Measurements from ENCODE around the gene FBXO31. TPM values are rescaled to one million over a fixed set of nuclear protein-coding genes. Genes with fewer than 3 reads are reported as not detected.
"Not testable (repeated sequence)": the region's sequence is repeated elsewhere in the genome, so short reads cannot be mapped to it uniquely, and the experiment has no call there.

The FBXO31 gene
- total and polyA plus RNA-seq, 12 donors = 19.2 to 106 (median 65.9) TPM

DNA sequence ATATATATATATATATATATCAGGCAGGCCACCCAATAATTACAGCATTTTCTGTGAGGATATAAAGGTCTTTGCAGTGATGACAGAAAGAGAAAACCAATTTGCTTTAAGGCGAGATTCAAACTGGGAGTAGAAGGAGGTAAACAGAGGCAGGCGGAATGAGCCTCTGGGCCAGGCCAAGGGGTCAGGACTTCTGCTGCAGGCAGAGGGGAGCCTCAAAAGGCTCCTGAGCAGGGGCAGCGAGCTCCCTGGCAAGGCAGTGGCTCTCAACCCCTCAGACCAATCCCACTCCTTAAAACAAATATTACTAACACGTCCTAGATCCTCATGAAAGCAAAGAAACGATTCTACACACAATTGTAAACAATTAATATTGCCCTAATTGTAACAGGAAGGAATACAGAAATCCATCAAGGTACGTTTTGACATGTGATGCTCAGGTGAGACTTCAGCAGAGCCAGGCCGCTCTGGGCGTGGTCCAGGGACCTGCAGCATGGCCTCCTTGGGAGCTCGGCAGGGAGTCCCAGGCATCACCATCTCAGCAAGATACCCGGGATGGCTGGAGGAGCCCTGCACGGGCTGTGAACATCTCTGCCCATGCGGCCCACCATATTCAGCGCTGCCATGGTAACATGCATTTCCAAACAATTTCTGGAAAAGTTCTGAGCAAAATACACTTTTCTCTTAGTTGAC lies 18.4 kb downstream of the FBXO31 start:
- Histone ChIP-seq H3K4me1 (replicated peaks in 1 of 2) (peaks cover 23 to 58% of the 10 kb centered on the region in 2 donors), H3K36me3 (replicated peaks in 1 of 2) (peaks cover 0 to 13% of the 10 kb centered on the region in 2 donors), H3K27ac (peak overlapping the region in 1 of 5 donors; percentile 92), H3K4me3 (no peak overlapping the region), H3K27me3 (no peaks in the 10 kb centered on the region), H3K9me3 (replicated peaks in 1 of 3) (no peaks in the 10 kb centered on the region)
- WGBS, 4 donors = 85 to 92% (median 90%) methylated on average over 11 to 13 of the region's 13 CpGs
- DNase-seq = no peak
- no peak for TF ChIP-seq POLR2A (IDR thresholded peaks at IDR 0.05)
- TF ChIP-seq, protein P1, sequence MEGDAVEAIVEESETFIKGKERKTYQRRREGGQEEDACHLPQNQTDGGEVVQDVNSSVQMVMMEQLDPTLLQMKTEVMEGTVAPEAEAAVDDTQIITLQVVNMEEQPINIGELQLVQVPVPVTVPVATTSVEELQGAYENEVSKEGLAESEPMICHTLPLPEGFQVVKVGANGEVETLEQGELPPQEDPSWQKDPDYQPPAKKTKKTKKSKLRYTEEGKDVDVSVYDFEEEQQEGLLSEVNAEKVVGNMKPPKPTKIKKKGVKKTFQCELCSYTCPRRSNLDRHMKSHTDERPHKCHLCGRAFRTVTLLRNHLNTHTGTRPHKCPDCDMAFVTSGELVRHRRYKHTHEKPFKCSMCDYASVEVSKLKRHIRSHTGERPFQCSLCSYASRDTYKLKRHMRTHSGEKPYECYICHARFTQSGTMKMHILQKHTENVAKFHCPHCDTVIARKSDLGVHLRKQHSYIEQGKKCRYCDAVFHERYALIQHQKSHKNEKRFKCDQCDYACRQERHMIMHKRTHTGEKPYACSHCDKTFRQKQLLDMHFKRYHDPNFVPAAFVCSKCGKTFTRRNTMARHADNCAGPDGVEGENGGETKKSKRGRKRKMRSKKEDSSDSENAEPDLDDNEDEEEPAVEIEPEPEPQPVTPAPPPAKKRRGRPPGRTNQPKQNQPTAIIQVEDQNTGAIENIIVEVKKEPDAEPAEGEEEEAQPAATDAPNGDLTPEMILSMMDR (IDR thresholded peaks at IDR 0.05) = no peak
- intact Hi-C loops (cut with DNase I) = no loop called here

DNA sequence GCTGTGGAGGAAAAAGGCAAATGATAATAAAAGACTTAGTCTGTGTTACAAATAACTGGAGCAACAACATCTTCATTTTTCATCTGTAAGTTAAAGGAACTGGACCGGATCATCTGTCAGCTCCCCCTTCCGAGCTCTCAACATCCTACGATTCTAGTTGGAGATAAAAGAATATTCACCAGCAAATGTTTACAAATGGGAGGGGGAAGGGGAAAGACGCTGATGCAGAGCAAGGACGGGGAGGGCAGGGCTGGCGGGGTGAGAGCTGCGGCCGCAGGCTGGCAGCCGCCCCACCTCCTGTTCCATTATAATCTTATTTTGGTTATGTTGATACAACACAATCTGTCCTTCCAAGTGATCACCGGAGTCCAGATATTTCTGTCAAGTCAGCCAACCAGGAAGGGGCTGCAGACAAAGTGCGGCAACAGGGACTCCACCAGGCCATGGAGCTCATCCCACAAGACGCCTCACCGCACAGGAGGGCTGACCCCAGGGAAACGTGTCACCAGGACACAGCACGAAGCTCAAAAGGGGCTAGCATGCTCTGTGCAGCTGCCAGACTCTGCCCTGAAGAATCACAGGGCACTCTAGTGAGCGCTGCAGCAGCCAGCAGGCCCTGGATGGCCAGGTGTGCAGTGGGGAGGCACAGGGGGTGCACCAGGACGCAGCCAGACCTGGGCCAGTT lies 19.7 kb downstream of the FBXO31 start:
- TF ChIP-seq POLR2A (IDR thresholded peaks at IDR 0.05) = peak in 1 of 2 donors; percentile 26
- TF ChIP-seq, protein P1 (IDR thresholded peaks at IDR 0.05) = no peak
- DNase-seq = peak; percentile 67 to 92 (median 81)
- peak overlapping the region in 4 of 5 donors; percentile 64 to 92 (median 77) for H3K27ac ChIP-seq
- no peaks in the 10 kb centered on the region for H3K27me3 ChIP-seq
- peaks cover 0 to 25% of the 10 kb centered on the region in 2 donors for H3K36me3 ChIP-seq (replicated peaks in 1 of 2)
- no peak overlapping the region for H3K4me3 ChIP-seq
- peaks cover 23 to 46% of the 10 kb centered on the region in 2 donors for H3K4me1 ChIP-seq (replicated peaks in 1 of 2)
- intact Hi-C loops (cut with DNase I) = no loop called here
- no peaks in the 10 kb centered on the region for H3K9me3 ChIP-seq (replicated peaks in 1 of 3)
- WGBS, 4 donors = 19 to 36% (median 31%) methylated on average over 10 to 17 of the region's 17 CpGs

DNA sequence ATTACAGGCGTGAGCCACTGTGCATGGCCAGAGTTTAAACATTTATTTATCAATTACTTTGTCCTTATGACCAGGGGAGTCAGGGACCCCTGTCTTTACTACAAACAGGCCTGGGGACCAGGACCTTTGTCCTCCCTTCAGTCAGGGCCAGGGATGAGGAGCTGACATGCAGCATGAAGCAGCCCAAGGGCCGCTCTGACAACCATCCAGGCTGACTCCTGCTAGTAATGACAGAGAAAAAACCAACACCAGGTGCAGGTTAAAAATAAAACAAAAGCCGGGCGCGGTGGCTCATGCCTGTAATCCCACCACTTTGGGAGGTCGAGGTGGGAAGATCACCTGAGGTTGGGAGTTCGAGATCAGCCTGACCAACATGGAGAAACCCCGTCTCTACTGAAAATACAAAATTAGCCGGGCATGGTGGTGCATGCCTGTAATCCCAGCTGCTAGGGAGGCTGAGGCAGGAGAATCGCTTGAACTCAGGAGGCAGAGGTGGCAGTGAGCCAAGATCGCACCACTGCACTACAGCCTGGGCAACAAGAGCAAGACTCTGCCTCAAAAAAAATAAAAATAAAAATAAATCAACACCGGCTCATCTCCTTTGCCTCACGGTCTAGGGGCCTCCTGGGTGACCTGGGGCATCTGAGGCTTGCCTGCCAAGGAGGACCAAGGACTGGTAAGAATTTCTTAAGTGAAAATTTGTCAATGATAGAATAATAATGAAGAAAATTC lies 20.6 kb downstream of the FBXO31 start:
- Histone ChIP-seq H3K27ac (peak overlapping the region in 4 of 5 donors; percentile 64 to 92 (median 77)), H3K4me1 (replicated peaks in 1 of 2) (peaks cover 15 to 37% of the 10 kb centered on the region in 2 donors), H3K36me3 (replicated peaks in 1 of 2) (peaks cover 0 to 35% of the 10 kb centered on the region in 2 donors)
- DNase-seq = peak in 1 of 7 donors; percentile 70
- H3K9me3 ChIP-seq (replicated peaks in 1 of 3); intact Hi-C loops (cut with DNase I); H3K27me3 ChIP-seq; H3K4me3 ChIP-seq: not testable (repeated sequence)
- 77 to 82% (median 81%) methylated on average over 11 to 13 of the region's 13 CpGs for WGBS, 4 donors

DNA sequence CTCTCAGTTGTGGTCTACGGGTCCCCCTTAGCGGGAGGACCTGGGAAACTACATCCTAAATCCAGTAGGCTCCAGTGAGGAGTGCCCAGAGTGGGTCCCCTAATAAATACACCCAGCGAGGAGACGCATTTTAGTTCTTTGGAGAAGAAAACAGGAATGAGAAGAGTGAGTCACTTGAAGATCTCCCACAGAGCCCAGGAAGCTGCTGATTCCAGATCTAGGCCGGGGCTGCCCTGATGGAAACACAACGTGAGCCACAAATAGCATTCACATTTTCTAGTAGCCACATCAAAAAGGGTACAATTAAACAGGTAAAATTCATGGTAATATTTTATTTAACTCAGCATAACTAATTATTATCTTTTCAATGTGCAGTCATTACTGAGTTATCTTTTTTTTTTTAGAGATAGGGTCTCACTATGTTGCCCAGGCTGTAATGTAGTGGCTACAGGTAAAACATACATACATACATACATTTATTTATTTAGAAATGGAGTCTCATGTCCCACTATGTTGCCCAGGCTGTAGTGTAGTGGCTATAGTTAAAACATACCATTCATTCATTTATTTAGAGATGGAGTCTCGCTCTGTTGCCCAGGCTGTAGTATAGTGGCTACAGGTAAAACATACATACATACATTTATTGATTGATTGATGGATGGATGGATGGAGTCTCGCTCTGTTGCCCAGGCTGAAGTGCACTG lies 21.5 kb downstream of the FBXO31 start:
- intact Hi-C loops (cut with DNase I) = no loop called here
- H3K9me3 ChIP-seq (replicated peaks in 1 of 3) = no peaks in the 10 kb centered on the region
- no peaks in the 10 kb centered on the region for H3K27me3 ChIP-seq
- no peak overlapping the region for H3K4me3 ChIP-seq
- WGBS, 4 donors = 88 to 93% (median 91%) methylated on average over 8 of the region's 8 CpGs
- DNase-seq = no peak
- TF ChIP-seq, protein P1 (IDR thresholded peaks at IDR 0.05) = no peak
- TF ChIP-seq POLR2A (IDR thresholded peaks at IDR 0.05) = no peak
- peak overlapping the region in 1 of 5 donors; percentile 92 for H3K27ac ChIP-seq
- H3K36me3 ChIP-seq (replicated peaks in 1 of 2) = peaks cover 0 to 43% of the 10 kb centered on the region in 2 donors
- peaks cover 13 to 32% of the 10 kb centered on the region in 2 donors for H3K4me1 ChIP-seq (replicated peaks in 1 of 2)

All from adrenal gland (tissue), 12 donors.